Measurements from ENCODE around the gene FBXL4. TPM values are rescaled to one million over a fixed set of nuclear protein-coding genes. Genes with fewer than 3 reads are reported as not detected.
"Not testable (repeated sequence)": the region's sequence is repeated elsewhere in the genome, so short reads cannot be mapped to it uniquely, and the experiment has no call there.

Gene FBXL4
- polyA plus RNA-seq, 1 donor from 2014 or later: 9.7 TPM

DNA sequence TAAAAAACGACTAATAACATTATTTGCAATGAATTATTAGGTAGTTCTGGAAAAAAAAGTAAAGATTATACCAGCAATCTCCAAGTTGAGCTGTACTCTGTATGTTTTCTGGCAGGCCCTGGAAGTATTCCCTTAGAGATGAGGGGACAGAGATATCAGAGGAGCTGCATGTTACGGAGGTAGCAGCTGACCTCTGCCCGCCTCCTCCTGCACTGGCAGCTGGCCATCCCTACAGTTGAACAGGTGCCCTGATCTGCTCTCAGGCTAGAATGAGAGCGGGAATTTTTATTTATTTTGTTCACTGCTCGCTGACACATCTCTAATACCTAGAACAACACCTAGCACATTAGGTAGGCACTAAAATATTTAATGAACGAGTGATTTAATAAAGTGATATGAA, 23.1 kb downstream of the FBXL4 start:
- Histone ChIP-seq H4K20me1 (ENCODE audit: insufficient read depth) (no peaks in the 10 kb centered on the region), H3K9me3 (ENCODE audit: low read length) (no peaks in the 10 kb centered on the region), H3K9me2 (ENCODE audit: insufficient read depth, low read length) (no peaks in the 10 kb centered on the region), H3K79me2 (replicated peaks; ENCODE audit: insufficient read depth, low read length) (no peaks in the 10 kb centered on the region), H3K27ac (ENCODE audit: low read length) (no peak overlapping the region), H3K4me2 (ENCODE audit: low read length) (no peak overlapping the region), H3K27me3 (ENCODE audit: insufficient read depth, low read depth, low read length) (no peaks in the 10 kb centered on the region), H3F3A (ENCODE audit: insufficient read depth, low read length, poor library complexity, severe bottlenecking) (no peaks in the 10 kb centered on the region), H3K36me3 (ENCODE audit: insufficient read depth, low read length) (no peaks in the 10 kb centered on the region), H2AFZ (ENCODE audit: low read depth, low read length) (no peak overlapping the region), H3K9ac (ENCODE audit: low read length) (no peak overlapping the region), H3K4me3 (ENCODE audit: low read length) (no peak overlapping the region)
- TF ChIP-seq RAD21 (conservative IDR thresholded peaks at IDR 0.05) (no peak), SMC3 (conservative IDR thresholded peaks at IDR 0.05; ENCODE audit: poor library complexity) (no peak), MXI1 (conservative IDR thresholded peaks at IDR 0.05; ENCODE audit: poor library complexity, severe bottlenecking) (no peak), EP300 (conservative IDR thresholded peaks at IDR 0.05; ENCODE audit: poor library complexity, severe bottlenecking) (no peak), POLR2AphosphoS5 (IDR thresholded peaks at IDR 0.05) (no peak), TAF1 (IDR thresholded peaks at IDR 0.05; ENCODE audit: low read depth) (no peak), EZH2 (IDR thresholded peaks at IDR 0.05; ENCODE audit: borderline replicate concordance, insufficient read depth, low read length, poor library complexity, severe bottlenecking) (no peak)
- TF ChIP-seq, protein P1, sequence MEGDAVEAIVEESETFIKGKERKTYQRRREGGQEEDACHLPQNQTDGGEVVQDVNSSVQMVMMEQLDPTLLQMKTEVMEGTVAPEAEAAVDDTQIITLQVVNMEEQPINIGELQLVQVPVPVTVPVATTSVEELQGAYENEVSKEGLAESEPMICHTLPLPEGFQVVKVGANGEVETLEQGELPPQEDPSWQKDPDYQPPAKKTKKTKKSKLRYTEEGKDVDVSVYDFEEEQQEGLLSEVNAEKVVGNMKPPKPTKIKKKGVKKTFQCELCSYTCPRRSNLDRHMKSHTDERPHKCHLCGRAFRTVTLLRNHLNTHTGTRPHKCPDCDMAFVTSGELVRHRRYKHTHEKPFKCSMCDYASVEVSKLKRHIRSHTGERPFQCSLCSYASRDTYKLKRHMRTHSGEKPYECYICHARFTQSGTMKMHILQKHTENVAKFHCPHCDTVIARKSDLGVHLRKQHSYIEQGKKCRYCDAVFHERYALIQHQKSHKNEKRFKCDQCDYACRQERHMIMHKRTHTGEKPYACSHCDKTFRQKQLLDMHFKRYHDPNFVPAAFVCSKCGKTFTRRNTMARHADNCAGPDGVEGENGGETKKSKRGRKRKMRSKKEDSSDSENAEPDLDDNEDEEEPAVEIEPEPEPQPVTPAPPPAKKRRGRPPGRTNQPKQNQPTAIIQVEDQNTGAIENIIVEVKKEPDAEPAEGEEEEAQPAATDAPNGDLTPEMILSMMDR (IDR thresholded peaks at IDR 0.05; ENCODE audit: poor library complexity, severe bottlenecking): no peak
- TF ChIP-seq, protein P2, sequence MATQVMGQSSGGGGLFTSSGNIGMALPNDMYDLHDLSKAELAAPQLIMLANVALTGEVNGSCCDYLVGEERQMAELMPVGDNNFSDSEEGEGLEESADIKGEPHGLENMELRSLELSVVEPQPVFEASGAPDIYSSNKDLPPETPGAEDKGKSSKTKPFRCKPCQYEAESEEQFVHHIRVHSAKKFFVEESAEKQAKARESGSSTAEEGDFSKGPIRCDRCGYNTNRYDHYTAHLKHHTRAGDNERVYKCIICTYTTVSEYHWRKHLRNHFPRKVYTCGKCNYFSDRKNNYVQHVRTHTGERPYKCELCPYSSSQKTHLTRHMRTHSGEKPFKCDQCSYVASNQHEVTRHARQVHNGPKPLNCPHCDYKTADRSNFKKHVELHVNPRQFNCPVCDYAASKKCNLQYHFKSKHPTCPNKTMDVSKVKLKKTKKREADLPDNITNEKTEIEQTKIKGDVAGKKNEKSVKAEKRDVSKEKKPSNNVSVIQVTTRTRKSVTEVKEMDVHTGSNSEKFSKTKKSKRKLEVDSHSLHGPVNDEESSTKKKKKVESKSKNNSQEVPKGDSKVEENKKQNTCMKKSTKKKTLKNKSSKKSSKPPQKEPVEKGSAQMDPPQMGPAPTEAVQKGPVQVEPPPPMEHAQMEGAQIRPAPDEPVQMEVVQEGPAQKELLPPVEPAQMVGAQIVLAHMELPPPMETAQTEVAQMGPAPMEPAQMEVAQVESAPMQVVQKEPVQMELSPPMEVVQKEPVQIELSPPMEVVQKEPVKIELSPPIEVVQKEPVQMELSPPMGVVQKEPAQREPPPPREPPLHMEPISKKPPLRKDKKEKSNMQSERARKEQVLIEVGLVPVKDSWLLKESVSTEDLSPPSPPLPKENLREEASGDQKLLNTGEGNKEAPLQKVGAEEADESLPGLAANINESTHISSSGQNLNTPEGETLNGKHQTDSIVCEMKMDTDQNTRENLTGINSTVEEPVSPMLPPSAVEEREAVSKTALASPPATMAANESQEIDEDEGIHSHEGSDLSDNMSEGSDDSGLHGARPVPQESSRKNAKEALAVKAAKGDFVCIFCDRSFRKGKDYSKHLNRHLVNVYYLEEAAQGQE (IDR thresholded peaks at IDR 0.05; ENCODE audit: borderline replicate concordance): no peak

DNA sequence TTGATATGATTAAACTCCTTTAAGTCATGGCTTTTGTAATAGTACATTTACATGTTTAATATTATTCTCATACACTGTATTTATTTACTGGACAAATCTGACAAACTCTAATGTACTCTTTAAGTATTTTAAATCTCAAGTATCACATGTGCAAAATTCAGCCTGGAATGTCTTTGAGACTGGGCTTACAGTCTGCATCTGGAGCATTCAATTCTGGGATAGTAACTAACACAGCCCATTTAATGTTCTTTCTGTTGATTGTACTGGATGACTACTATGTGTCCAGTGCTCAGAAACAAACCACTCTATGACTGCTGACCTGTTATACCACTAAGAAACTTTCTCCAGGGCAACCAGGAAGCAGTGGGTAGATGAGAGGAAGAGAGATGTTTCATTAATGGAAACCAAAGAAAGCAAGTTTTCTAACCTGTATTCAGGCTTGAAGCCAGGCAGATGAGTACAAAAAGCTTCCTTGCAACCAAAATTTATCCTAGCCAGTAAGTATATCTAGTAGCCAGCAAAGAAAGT, 26.8 kb downstream of the FBXL4 start:
- no peak overlapping the region for H3K27ac ChIP-seq (ENCODE audit: low read length)
- no peak overlapping the region for H2AFZ ChIP-seq (ENCODE audit: low read depth, low read length)
- H3K9me3 ChIP-seq (ENCODE audit: low read length): no peaks in the 10 kb centered on the region
- H3K79me2 ChIP-seq (replicated peaks; ENCODE audit: insufficient read depth, low read length): no peaks in the 10 kb centered on the region
- no peaks in the 10 kb centered on the region for H3K9me2 ChIP-seq (ENCODE audit: insufficient read depth, low read length)
- H3K4me2 ChIP-seq (ENCODE audit: low read length): no peak overlapping the region
- no peaks in the 10 kb centered on the region for H4K20me1 ChIP-seq (ENCODE audit: insufficient read depth)
- H3K4me3 ChIP-seq (ENCODE audit: low read length): no peak overlapping the region
- no peak for TF ChIP-seq RAD21 (conservative IDR thresholded peaks at IDR 0.05)
- TF ChIP-seq EZH2 (IDR thresholded peaks at IDR 0.05; ENCODE audit: borderline replicate concordance, insufficient read depth, low read length, poor library complexity, severe bottlenecking): no peak
- TF ChIP-seq SMC3 (conservative IDR thresholded peaks at IDR 0.05; ENCODE audit: poor library complexity): no peak
- no peak for TF ChIP-seq TAF1 (IDR thresholded peaks at IDR 0.05; ENCODE audit: low read depth)
- TF ChIP-seq, protein P2 (IDR thresholded peaks at IDR 0.05; ENCODE audit: borderline replicate concordance): no peak
- no peak for TF ChIP-seq EP300 (conservative IDR thresholded peaks at IDR 0.05; ENCODE audit: poor library complexity, severe bottlenecking)
- TF ChIP-seq MXI1 (conservative IDR thresholded peaks at IDR 0.05; ENCODE audit: poor library complexity, severe bottlenecking): no peak
- no peak for TF ChIP-seq POLR2AphosphoS5 (IDR thresholded peaks at IDR 0.05)
- TF ChIP-seq, protein P1 (IDR thresholded peaks at IDR 0.05; ENCODE audit: poor library complexity, severe bottlenecking): no peak
- no peaks in the 10 kb centered on the region for H3K36me3 ChIP-seq (ENCODE audit: insufficient read depth, low read length)
- no peaks in the 10 kb centered on the region for H3F3A ChIP-seq (ENCODE audit: insufficient read depth, low read length, poor library complexity, severe bottlenecking)
- H3K9ac ChIP-seq (ENCODE audit: low read length): no peak overlapping the region
- no peaks in the 10 kb centered on the region for H3K27me3 ChIP-seq (ENCODE audit: insufficient read depth, low read depth, low read length)

DNA sequence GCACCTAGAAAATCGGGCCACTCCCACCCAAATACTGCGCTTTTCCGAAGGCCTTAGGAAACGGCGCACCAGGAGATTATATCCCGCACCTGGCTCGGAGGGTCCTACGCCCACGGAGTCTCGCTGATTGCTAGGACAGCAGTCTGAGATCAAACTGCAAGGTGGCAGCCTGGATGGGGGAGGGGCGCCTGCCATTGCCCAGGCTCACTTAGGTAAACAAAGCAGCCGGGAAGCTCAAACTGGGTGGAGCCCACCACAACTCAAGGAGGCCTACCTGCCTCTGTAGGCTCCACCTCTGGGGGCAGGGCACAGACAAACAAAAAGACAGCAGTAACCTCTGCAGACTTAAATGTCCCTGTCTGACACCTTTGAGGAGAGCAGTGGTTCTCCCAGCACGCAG, 36.8 kb downstream of the FBXL4 start:
- H3K9me2 ChIP-seq (ENCODE audit: insufficient read depth, low read length); H3K9me3 ChIP-seq (ENCODE audit: low read length); H3K4me2 ChIP-seq (ENCODE audit: low read length); H2AFZ ChIP-seq (ENCODE audit: low read depth, low read length); H3K27ac ChIP-seq (ENCODE audit: low read length); H3K4me3 ChIP-seq (ENCODE audit: low read length); H4K20me1 ChIP-seq (ENCODE audit: insufficient read depth); H3K36me3 ChIP-seq (ENCODE audit: insufficient read depth, low read length); H3K27me3 ChIP-seq (ENCODE audit: insufficient read depth, low read depth, low read length); H3F3A ChIP-seq (ENCODE audit: insufficient read depth, low read length, poor library complexity, severe bottlenecking); H3K9ac ChIP-seq (ENCODE audit: low read length); H3K79me2 ChIP-seq (replicated peaks; ENCODE audit: insufficient read depth, low read length): not testable (repeated sequence)
